K562 (cell line): ENCODE results near the gene CTNNA3. TPM values are rescaled to one million over a fixed set of nuclear protein-coding genes. Genes with fewer than 3 reads are reported as not detected.

Experiments used
- ATAC-seq: fragments of 200-7000 bp; cut with Tn5 transposase; 3 replicates; pipeline ENCODE4 v1.9.1; 2020; ENCODE audit warnings: moderate library complexity
- BruUV-seq: library from RNA; stranded (reverse); fragments of 400-500 nt; replicated peaks from 2 replicates; lab custom pipeline; 2021; lab: Mats Ljungman, UMichigan
- CTCF ChIA-PET: fragments of 300-600 bp; formaldehyde crosslinking; extraction: SDS; loops from one replicate; lab custom pipeline; 2021; ENCODE audit warnings: low intra/inter-chr PET ratio; lab: Yijun Ruan, JAX
- POLR2A ChIA-PET: fragments of 300-600, 350-650 bp; sonication (Branson Sonifier 250); formaldehyde crosslinking; extraction: SDS; loops from one replicate; lab custom pipeline; 2021; ENCODE audit warnings: antibody characterized with exemption, inconsistent platforms; lab: Yijun Ruan, JAX
- DNase-seq, 4 experiments: peaks; one replicate each; pipeline versions ENCODE4 v3.0.0 to v3.0.0-alpha.2; 2011 to 2018; ENCODE audit warnings: low spot score in 3 of 4, mixed read lengths in 3 of 4; ENCODE audit errors: extremely low read depth in 1 of 4
- FAIRE-seq: peaks from 2 replicates; lab custom pipeline; 2011; peaks lifted over from hg19 to GRCh38; lab: Jason Lieb, UNC
- H2AFZ ChIP-seq: 2 replicates; pipeline ENCODE4 v1.6.0; 2011; ENCODE audit warnings: low read depth, low read length, control low read depth, inconsistent platforms
- H3K27ac ChIP-seq: fragments of 200-600 bp; 3 replicates; pipeline ENCODE4 v1.8.0; 2011; ENCODE audit warnings: low read depth, mild to moderate bottlenecking, control low read depth, inconsistent platforms, low read length, moderate library complexity, mixed read lengths; ENCODE audit errors: extremely low read depth
- H3K27me3 ChIP-seq, 2 experiments: fragments of 300-600 bp in 1 of 2; 2 replicates in 1 of 2; 3 replicates in 1 of 2; pipeline versions ENCODE4 v1.6.0 to v1.8.0; 2011; ENCODE audit warnings: inconsistent platforms in 2 of 2, low read length in 2 of 2, mild to moderate bottlenecking in 1 of 2, mixed read lengths in 1 of 2, moderate library complexity in 1 of 2; ENCODE audit not compliant: control insufficient read depth in 2 of 2, insufficient read depth in 2 of 2
- H3K36me3 ChIP-seq: fragments of 300-600 bp; 3 replicates; pipeline ENCODE4 v1.8.0; 2011; ENCODE audit warnings: mild to moderate bottlenecking, low read length, inconsistent platforms; ENCODE audit not compliant: control insufficient read depth, insufficient read depth
- H3K4me1 ChIP-seq, 2 experiments: fragments of 200-600 bp in 1 of 2; replicated peaks in 1 of 2; 2 replicates in 1 of 2; 3 replicates in 1 of 2; pipeline versions ENCODE4 v1.5.1 to v1.8.0; 2011; ENCODE audit warnings: inconsistent platforms in 2 of 2, low read length in 2 of 2, mild to moderate bottlenecking in 1 of 2, mixed read lengths in 1 of 2, moderate library complexity in 1 of 2; ENCODE audit not compliant: control insufficient read depth in 2 of 2, insufficient read depth in 2 of 2
- H3K4me2 ChIP-seq: 2 replicates; pipeline ENCODE4 v1.6.1; 2011; ENCODE audit warnings: low read length, control low read depth, inconsistent platforms, mixed read lengths; ENCODE audit not compliant: insufficient read depth
- H3K4me3 ChIP-seq: fragments of 200-600 bp; sonication (generic), shearing (Covaris generic); 2 replicates; pipeline ENCODE4 v1.5.1; 2016; ENCODE audit warnings: control low read depth, inconsistent platforms
- H3K79me2 ChIP-seq: fragments of 200-600 bp; 3 replicates; pipeline ENCODE4 v1.8.0; 2011; ENCODE audit warnings: low read length, inconsistent platforms; ENCODE audit not compliant: control insufficient read depth, insufficient read depth
- H3K9ac ChIP-seq, 2 experiments: 2 replicates each; pipeline versions ENCODE4 v1.6.0 to v1.6.1; 2011; ENCODE audit warnings: low read depth in 2 of 2, low read length in 2 of 2, control low read depth in 1 of 2, inconsistent platforms in 1 of 2, mild to moderate bottlenecking in 1 of 2, mixed read lengths in 1 of 2; ENCODE audit not compliant: insufficient read depth in 1 of 2
- H3K9me1 ChIP-seq: one replicate; pipeline ENCODE4 v1.6.0; 2011; ENCODE audit warnings: inconsistent platforms, mild to moderate bottlenecking, low read length, moderate library complexity; ENCODE audit not compliant: control insufficient read depth, insufficient read depth
- H3K9me3 ChIP-seq: replicated peaks from 2 replicates; pipeline ENCODE4 v1.5.1; 2011; ENCODE audit warnings: low read depth, low read length, inconsistent platforms; ENCODE audit not compliant: control insufficient read depth, insufficient read depth
- H4K20me1 ChIP-seq: replicated peaks from 2 replicates; pipeline ENCODE4 v1.6.1; 2011; ENCODE audit warnings: low read length, inconsistent platforms, mixed read lengths; ENCODE audit not compliant: control insufficient read depth, insufficient read depth
- ADNP ChIP-seq: fragments of 200-800 bp; sonication (Bioruptor generic); IDR thresholded peaks from 2 replicates; pipeline ENCODE4 v1.6.1; 2016; ENCODE audit warnings: missing genetic modification characterization, missing compliant biosample characterization
- COPS2 ChIP-seq: fragments of 450-650 bp; conservative IDR thresholded peaks from 2 replicates; pipeline ENCODE4 v1.6.1; 2016; ENCODE audit warnings: mild to moderate bottlenecking, moderate library complexity
- CTBP1 ChIP-seq: fragments of 450-650 bp; IDR thresholded peaks from 2 replicates; pipeline ENCODE4 v1.6.1; 2016; ENCODE audit warnings: borderline replicate concordance
- FOS ChIP-seq: IDR thresholded peaks from 3 replicates; pipeline ENCODE4 v1.6.1; 2011; ENCODE audit not compliant: insufficient read length; ENCODE audit errors: extremely low read depth
- FOXJ3 ChIP-seq: sonication (generic); formaldehyde crosslinking; IDR thresholded peaks from 2 replicates; pipeline ENCODE4 v1.4.0; 2020; ENCODE audit warnings: mild to moderate bottlenecking, missing genetic modification reagents
- MTA3 ChIP-seq: fragments of 450-650 bp; formaldehyde crosslinking; IDR thresholded peaks from 2 replicates; pipeline ENCODE4 v1.6.1; 2017; ENCODE audit warnings: mild to moderate bottlenecking, borderline replicate concordance
- POLR2B ChIP-seq: fragments of 450-650 bp; IDR thresholded peaks from 2 replicates; pipeline ENCODE4 v1.6.1; 2018; ENCODE audit warnings: low read depth; ENCODE audit not compliant: partially characterized antibody
- TAF15 ChIP-seq: fragments of 200-400 bp; formaldehyde crosslinking; IDR thresholded peaks from 2 replicates; pipeline ENCODE4 v1.6.1; 2017; ENCODE audit warnings: mild to moderate bottlenecking, low read depth, low read length, moderate library complexity
- TRIM24 ChIP-seq, 2 experiments: fragments of 450-650 bp; IDR thresholded peaks; 2 replicates each; pipeline ENCODE4 v1.6.1; 2016
- YY1 ChIP-seq, 3 experiments: IDR thresholded peaks; 2 replicates each; pipeline ENCODE4 v1.6.1; 2011; ENCODE audit warnings: low read length in 2 of 3, mild to moderate bottlenecking in 2 of 3, moderate library complexity in 2 of 3, borderline replicate concordance in 1 of 3, control low read depth in 1 of 3, low read depth in 1 of 3; ENCODE audit not compliant: insufficient read depth in 3 of 3, insufficient replicate concordance in 2 of 3, control insufficient read depth in 1 of 3, insufficient read length in 1 of 3; ENCODE audit errors: extremely low read depth in 1 of 3
- WGBS: fragments of 100-300 bp; shearing (Covaris generic); methylation state at CpG from one replicate; pipeline ENCODE4 v1.1.6; 2016; ENCODE audit warnings: low coverage, mixed read lengths; ENCODE audit not compliant: insufficient coverage; ENCODE audit errors: missing lambda C conversion rate; 5-methylcytosine and 5-hydroxymethylcytosine counted together
- in situ Hi-C: fragments of 300-500 bp; cut with MboI; formaldehyde crosslinking; loops from 4 replicates; pipeline ENCODE4 v1.15.0; 2018; ENCODE audit warnings: inconsistent platforms, mixed read lengths
- intact Hi-C: fragments of 100-400 bp; cut with micrococcal nuclease; formaldehyde crosslinking; loops from 2 replicates; pipeline ENCODE4 v1.14.2; 2022
- polyA plus RNA-seq, 8 experiments: library from polyadenylated mRNA; depleted of rRNA in 4 of 8; stranded (reverse) in 5 of 8; unstranded in 3 of 8; fragments of >200 nt; fragmentation: Nextera tagmentation in 2 of 8; fragmentation: Illumina TruSeq in 1 of 8; extraction: Ambion mirVana in 2 of 8; extraction: Trizol in 1 of 8; gene quantifications; 2 replicates each; pipeline versions ENCODE4 v1.2.1 to v1.2.3, GENCODE V29; 2011 to 2014; ENCODE audit warnings: inconsistent platforms in 1 of 8, missing spikeins in 1 of 8
- total RNA-seq, 7 experiments: library from RNA; depleted of rRNA in 6 of 7; stranded (reverse); fragments of >200 nt in 6 of 7; fragmentation: Illumina TruSeq in 2 of 7; extraction: Trizol in 2 of 7; gene quantifications; 2 replicates each; pipeline versions ENCODE4 v1.2.1 to v1.2.3, GENCODE V29; 2011 to 2021; ENCODE audit warnings: low replicate concordance in 1 of 7

Gene CTNNA3
- total and polyA plus RNA-seq, 9 of the 15 experiments (the other 6 are each of a cell fraction or from before 2014, with no cell fraction given), result 0.04 TPM; not detected in 8

- WGBS, result 6% methylated on average over 2 of the region's 2 CpGs
- Histone ChIP-seq H4K20me1 (no peaks in the 10 kb centered on the region), H3K9me1 (no peaks in the 10 kb centered on the region), H2AFZ (no peak overlapping the region), H3K4me3 (no peak overlapping the region), H3K36me3 (no peaks in the 10 kb centered on the region), H3K4me1 (no peaks in the 10 kb centered on the region), H3K27me3 (no peaks in the 10 kb centered on the region), H3K27ac (no peak overlapping the region), H3K79me2 (no peaks in the 10 kb centered on the region), H3K9ac (no peak overlapping the region), H3K9me3 (no peaks in the 10 kb centered on the region), H3K4me2 (no peak overlapping the region)
- ChIA-PET POLR2A (no interaction called here), CTCF (no interaction called here)
- no TSS peak for BruUV-seq
- no peak for TF ChIP-seq ADNP (tag)
- TF ChIP-seq POLR2B, result no peak
- TF ChIP-seq YY1 (IDR thresholded peaks at IDR 0.05; ENCODE audit: borderline replicate concordance in 1 of 3, control insufficient read depth in 1 of 3, extremely low read depth in 1 of 3, insufficient read depth in 3 of 3, insufficient read length in 1 of 3, insufficient replicate concordance in 2 of 3, low read depth in 1 of 3, low read length in 2 of 3), result no peak
- TF ChIP-seq MTA3, result no peak
- no peak for TF ChIP-seq TRIM24 (IDR thresholded peaks at IDR 0.05)
- DNase-seq (no peak), FAIRE-seq (no peak), ATAC-seq (no peak)
- intact Hi-C loops (no loop called here), in situ Hi-C loops (no loop called here)
Measured at GRCh38 chr10:66575251-66575855, 1120.6 kb downstream of the CTNNA3 start.

GRCh38 chr10:66572700-66573099 lies 1123.3 kb downstream of the CTNNA3 start:
- no peaks in the 10 kb centered on the region for H3K36me3 ChIP-seq
- H2AFZ ChIP-seq, result no peak overlapping the region
- no peak for FAIRE-seq
- no peaks in the 10 kb centered on the region for H4K20me1 ChIP-seq
- ChIA-PET CTCF (no interaction called here), POLR2A (no interaction called here)
- no peaks in the 10 kb centered on the region for H3K9me3 ChIP-seq
- H3K4me3 ChIP-seq, result no peak overlapping the region
- H3K79me2 ChIP-seq, result no peaks in the 10 kb centered on the region
- in situ Hi-C loops, result no loop called here
- no peak overlapping the region for H3K27ac ChIP-seq
- DNase-seq, result no peak
- no peaks in the 10 kb centered on the region for H3K9me1 ChIP-seq
- no TSS peak for BruUV-seq
- no peak overlapping the region for H3K9ac ChIP-seq
- no peaks in the 10 kb centered on the region for H3K4me1 ChIP-seq
- intact Hi-C loops, result no loop called here
- 3% methylated on average over 2 of the region's 2 CpGs for WGBS
- no peaks in the 10 kb centered on the region for H3K27me3 ChIP-seq
- no peak for ATAC-seq
- no peak overlapping the region for H3K4me2 ChIP-seq
- TF ChIP-seq FOXJ3 (CRISPR knock-in tag) (no peak), CTBP1 (no peak), COPS2 (no peak), FOS (no peak), TAF15 (no peak)
